SH-SY5Y (cell line): ENCODE data around the gene FUT7.

Experiments
- GATA2 ChIP-seq: IDR thresholded peaks from 2 replicates; pipeline ENCODE4 v1.6.1; 2011; ENCODE audit warnings: mild to moderate bottlenecking, low read depth, low read length
- GATA3 ChIP-seq: IDR thresholded peaks from 2 replicates; pipeline ENCODE4 v1.6.1; 2011; ENCODE audit warnings: low read depth, mild to moderate bottlenecking, low read length, moderate library complexity

Gene FUT7

GRCh38 chr9:137056739-137057415, 25.0 kb upstream of the FUT7 start:
- TF ChIP-seq GATA3 (no peak), GATA2 (no peak)

- TF ChIP-seq GATA3 = no peak
- TF ChIP-seq GATA2 = no peak
Measured at GRCh38 chr9:137055385-137056364, 23.8 kb upstream of the FUT7 start.

- TF ChIP-seq GATA3 (no peak), GATA2 (no peak)
Measured at GRCh38 chr9:137054932-137055384, 23.1 kb upstream of the FUT7 start.

GRCh38 chr9:137053944-137054931, 22.4 kb upstream of the FUT7 start, which contains the start of gene ENTPD2:
TSS of gene ENTPD2 (minus strand) at chr9:137054061. CDS start at chr9:137053997, 64 bp downstream.
- no peak for TF ChIP-seq GATA3
- TF ChIP-seq GATA2 = no peak

GRCh38 chr9:137052998-137053943, 21.4 kb upstream of the FUT7 start:
- TF ChIP-seq GATA3 = no peak
- TF ChIP-seq GATA2 = no peak

GRCh38 chr9:137052293-137052692, 20.4 kb upstream of the FUT7 start:
- TF ChIP-seq GATA2 = no peak
- no peak for TF ChIP-seq GATA3

GRCh38 chr9:137051145-137051724, 19.3 kb upstream of the FUT7 start:
- TF ChIP-seq GATA2 (no peak), GATA3 (no peak)

- TF ChIP-seq GATA2 (no peak), GATA3 (no peak)
Measured at GRCh38 chr9:137050570-137050969, 18.7 kb upstream of the FUT7 start.

- no peak for TF ChIP-seq GATA3
- no peak for TF ChIP-seq GATA2
Measured at GRCh38 chr9:137049544-137050449, 17.9 kb upstream of the FUT7 start.

GRCh38 chr9:137048655-137049543, 17.0 kb upstream of the FUT7 start:
- TF ChIP-seq GATA3 (no peak), GATA2 (no peak)
